B cell (primary cell): Measurements from ENCODE around the gene C19orf44.
"Not testable (repeated sequence)": the region's sequence is repeated elsewhere in the genome, so short reads cannot be mapped to it uniquely, and the experiment has no call there.

ENCODE experiments used
- CTCF ChIP-seq: fragments of 200-600 bp; IDR thresholded peaks from one replicate; pipeline ENCODE4 v1.8.0; 2022; ENCODE audit warnings: antibody characterized with exemption, mild to moderate bottlenecking
- EZH2 ChIP-seq: IDR thresholded peaks from 2 replicates; pipeline ENCODE4 v1.6.1; 2012; ENCODE audit warnings: borderline replicate concordance, low read depth, mild to moderate bottlenecking, moderate library complexity, low read length; ENCODE audit not compliant: insufficient read depth, poor library complexity, severe bottlenecking

- not testable (repeated sequence) for TF ChIP-seq EZH2, CTCF
Measured at GRCh38 chr19:16551902-16552301, 55.7 kb downstream of the C19orf44 start.
